Measurements from ENCODE around the gene STUM. TPM values are rescaled to one million over a fixed set of nuclear protein-coding genes. Genes with fewer than 3 reads are reported as not detected.

Gene STUM
- total and polyA plus RNA-seq, 8 donors, result 0.15 to 2.1 (median 1.4) TPM

- intact Hi-C loops (cut with DNase I), result no loop called here
- H3K27me3 ChIP-seq, result peaks cover 16 to 62% of the 10 kb centered on the region in 2 donors
These were observed 791 bp upstream of the STUM start for GRCh38 chr1:226547754-226548191.

GRCh38 chr1:226549094-226549936 is 751 bp downstream of the STUM start:
- peaks cover 16 to 67% of the 10 kb centered on the region in 2 donors for H3K27me3 ChIP-seq
- no peak for ATAC-seq
- H3K4me3 ChIP-seq, result peak overlapping the region; percentile 21 to 36
- intact Hi-C loops (cut with DNase I), result no loop called here
- H3K4me1 ChIP-seq, result peaks cover 16 to 28% of the 10 kb centered on the region in 2 donors
- no peak overlapping the region for H3K27ac ChIP-seq
- H3K36me3 ChIP-seq, result no peaks in the 10 kb centered on the region
- H3K9me3 ChIP-seq, result no peaks in the 10 kb centered on the region
- no peak for TF ChIP-seq CTCF (IDR thresholded peaks at IDR 0.05)
- no peak for DNase-seq

More at GRCh38 chr1:226547754-226548191, 791 bp upstream of the STUM start:
- DNase-seq, result peak in 3 of 4 donors; percentile 71 to 90 (median 75)
- peak; percentile 95 for ATAC-seq
- Histone ChIP-seq H3K9me3 (no peaks in the 10 kb centered on the region), H3K36me3 (no peaks in the 10 kb centered on the region), H3K27ac (no peak overlapping the region), H3K4me3 (no peak overlapping the region), H3K4me1 (peaks cover 16 to 28% of the 10 kb centered on the region in 2 donors)
- TF ChIP-seq CTCF (IDR thresholded peaks at IDR 0.05), result peak; percentile 74 to 89

GRCh38 chr1:226549937-226550671 is 1.5 kb downstream of the STUM start:
- Histone ChIP-seq H3K27me3 (peaks cover 16 to 67% of the 10 kb centered on the region in 2 donors), H3K36me3 (no peaks in the 10 kb centered on the region), H3K4me1 (peaks cover 16 to 28% of the 10 kb centered on the region in 2 donors), H3K27ac (no peak overlapping the region), H3K4me3 (peak overlapping the region in 1 of 2 donors; percentile 36), H3K9me3 (no peaks in the 10 kb centered on the region)
- intact Hi-C loops (cut with DNase I), result no loop called here
- peak; percentile 20 for ATAC-seq
- no peak for TF ChIP-seq CTCF (IDR thresholded peaks at IDR 0.05)
- DNase-seq, result peak in 1 of 4 donors; percentile 53

- Histone ChIP-seq H3K27ac (no peak overlapping the region), H3K36me3 (no peaks in the 10 kb centered on the region), H3K4me1 (peaks cover 16 to 28% of the 10 kb centered on the region in 2 donors), H3K9me3 (no peaks in the 10 kb centered on the region), H3K4me3 (no peak overlapping the region), H3K27me3 (peaks cover 16 to 67% of the 10 kb centered on the region in 2 donors)
- intact Hi-C loops (cut with DNase I), result no loop called here
- no peak for ATAC-seq
- no peak for DNase-seq
- no peak for TF ChIP-seq CTCF (IDR thresholded peaks at IDR 0.05)
These were observed 2.1 kb downstream of the STUM start for GRCh38 chr1:226550672-226551041.

- peaks cover 16 to 62% of the 10 kb centered on the region in 2 donors for H3K27me3 ChIP-seq
- H3K27ac ChIP-seq, result no peak overlapping the region
- peaks cover 16 to 28% of the 10 kb centered on the region in 2 donors for H3K4me1 ChIP-seq
- ATAC-seq, result no peak
- no peak for TF ChIP-seq CTCF (IDR thresholded peaks at IDR 0.05)
- DNase-seq, result no peak
- intact Hi-C loops (cut with DNase I), result no loop called here
- no peak overlapping the region for H3K4me3 ChIP-seq
- no peaks in the 10 kb centered on the region for H3K9me3 ChIP-seq
- no peaks in the 10 kb centered on the region for H3K36me3 ChIP-seq
These were observed 2.7 kb downstream of the STUM start for GRCh38 chr1:226551299-226551698.

Measured in left lung (tissue), 10 donors.